ENCODE data around the gene VTI1A. TPM values are rescaled to one million over a fixed set of nuclear protein-coding genes. Genes with fewer than 3 reads are reported as not detected.

The VTI1A gene
- total RNA-seq, 1 donor from 2014 or later, result 21.1 TPM

DNA sequence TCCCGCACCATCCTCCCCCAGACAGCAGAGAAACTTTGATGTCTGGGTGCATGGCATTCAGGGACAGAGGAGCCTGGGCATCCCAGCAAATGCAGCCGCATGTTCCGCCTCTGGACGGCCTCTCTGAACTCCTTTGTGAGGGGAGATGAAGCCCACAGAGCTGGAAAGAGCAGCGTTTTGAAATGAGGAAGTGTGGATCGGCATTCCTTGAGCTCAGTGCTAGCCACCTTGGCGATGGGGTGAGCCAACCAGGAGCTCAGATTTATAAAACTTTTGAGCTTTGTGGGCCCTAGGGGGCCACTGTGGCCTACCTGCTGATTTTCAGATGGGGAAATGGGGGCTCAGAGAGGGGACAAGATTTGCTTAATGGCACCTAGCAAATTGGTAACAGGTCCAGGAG is 376.6 kb downstream of the VTI1A start:
- DNase-seq (ENCODE audit: low read depth, low spot score), result no peak

DNA sequence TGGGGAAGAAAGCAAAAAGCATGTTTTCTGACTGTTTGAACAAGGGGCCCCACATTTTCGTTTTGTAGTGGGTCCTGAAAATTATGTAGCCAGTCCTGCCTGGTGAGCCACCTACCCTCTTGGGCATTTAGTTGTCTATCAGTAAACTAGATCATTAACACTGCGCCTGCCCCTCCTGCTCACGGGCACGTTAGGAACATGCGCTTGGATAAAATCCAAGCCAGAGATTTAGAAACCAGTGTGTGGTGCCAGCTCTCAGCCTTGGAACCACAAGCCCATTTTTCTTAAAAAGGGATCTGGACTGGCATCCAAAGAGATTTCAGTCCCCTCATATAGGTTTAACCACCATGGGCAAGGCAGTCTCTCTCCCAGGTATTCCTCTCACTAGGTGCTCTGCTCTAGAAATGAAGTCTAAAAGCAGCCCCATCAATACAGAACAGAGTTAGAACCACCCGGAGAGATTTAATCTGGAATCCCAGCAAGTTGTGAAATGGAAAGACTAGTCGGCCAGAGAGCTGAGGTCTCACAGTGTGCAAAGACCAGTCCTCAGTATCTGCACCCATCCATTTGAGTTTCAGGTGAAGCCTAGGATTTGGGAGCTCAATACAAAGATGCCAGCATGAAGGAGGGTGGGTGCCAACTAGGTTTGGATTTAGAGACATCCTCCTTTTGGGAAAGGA is 379.1 kb downstream of the VTI1A start:
- DNase-seq (ENCODE audit: low read depth, low spot score), result no peak

DNA sequence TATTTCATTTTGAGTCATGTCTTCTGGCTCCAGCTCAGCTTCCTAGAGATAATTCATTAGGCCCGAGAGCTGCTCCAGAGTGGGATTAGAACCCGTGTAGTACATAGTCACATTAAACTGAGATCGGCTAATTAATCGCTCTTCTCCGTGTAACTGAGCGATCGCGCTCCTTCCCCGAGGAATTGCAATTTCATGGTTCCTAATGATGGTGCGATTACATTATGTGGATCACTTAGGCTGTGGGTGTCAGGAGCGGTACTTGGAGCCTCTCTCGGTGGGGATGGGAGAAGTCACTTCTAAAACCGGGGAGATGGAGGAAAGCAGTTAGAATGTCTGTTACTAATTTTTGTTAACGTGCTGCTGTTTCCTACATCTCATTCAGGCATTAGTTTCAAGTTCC is 380.1 kb downstream of the VTI1A start:
- no peak for DNase-seq (ENCODE audit: low read depth, low spot score)

DNA sequence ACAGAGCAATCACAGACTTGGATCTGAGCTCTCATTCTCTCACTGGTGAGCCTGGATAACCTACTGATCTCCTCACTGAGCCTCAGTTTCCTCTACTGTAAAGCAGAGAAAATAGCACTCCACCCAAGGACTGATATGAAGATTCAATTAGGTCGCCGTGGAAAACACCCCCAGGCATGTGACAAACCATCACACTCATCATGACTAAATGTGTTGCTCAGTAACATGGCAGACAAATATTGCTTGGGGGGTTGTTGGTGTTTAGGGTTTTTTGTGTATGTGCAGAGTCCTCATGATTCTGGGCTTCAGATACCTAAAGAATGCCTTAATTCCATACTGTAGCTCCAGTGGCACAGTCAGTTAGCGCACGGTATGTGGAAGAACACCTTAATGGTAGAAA is 380.9 kb downstream of the VTI1A start:
- DNase-seq (ENCODE audit: low read depth, low spot score), result no peak

DNA sequence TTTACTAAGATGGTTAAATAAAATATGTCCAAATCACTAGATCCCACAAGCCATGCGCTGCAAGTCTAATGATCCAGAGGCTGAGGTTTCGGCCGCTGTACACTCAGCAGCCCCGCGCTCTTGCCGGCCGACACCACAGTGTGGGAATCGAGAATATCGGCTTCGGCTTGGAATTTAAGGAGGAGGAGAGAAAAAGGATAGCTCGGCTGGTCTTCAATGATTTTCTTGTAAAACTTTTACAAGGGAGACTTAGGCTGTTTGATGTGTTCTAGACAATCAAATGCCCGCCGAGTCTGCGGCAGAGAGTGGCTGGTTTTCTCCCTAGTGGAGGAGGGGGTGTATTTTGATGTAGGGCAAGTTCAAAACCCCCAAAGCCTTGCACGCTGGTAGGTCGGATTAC is 384.8 kb downstream of the VTI1A start:
- DNase-seq (ENCODE audit: low read depth, low spot score), result no peak

DNA sequence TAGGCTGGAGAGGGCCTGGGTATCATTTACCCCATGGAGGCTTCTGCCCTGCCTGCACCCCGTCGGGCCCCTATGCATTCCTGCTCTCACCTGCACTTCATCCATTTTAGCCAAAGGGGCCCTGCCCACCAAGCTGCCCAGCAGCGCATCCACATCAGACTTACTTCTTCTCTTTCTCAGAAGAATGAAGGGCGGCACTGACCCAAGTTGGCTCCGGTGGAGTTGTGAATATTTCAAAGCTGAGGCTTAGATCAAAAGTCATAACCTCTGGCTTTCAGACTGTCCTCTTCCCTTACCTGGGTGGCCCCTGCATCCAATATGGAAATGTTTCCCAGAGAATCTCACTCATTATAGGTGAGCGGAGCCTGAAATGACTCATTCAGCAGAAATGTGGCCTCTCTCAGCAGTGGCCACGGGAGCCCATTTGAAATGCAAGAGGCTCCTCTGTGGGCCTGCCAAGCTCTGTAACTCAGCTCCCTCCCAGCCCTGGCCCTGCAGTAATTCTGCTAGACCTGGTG is 385.4 kb downstream of the VTI1A start:
- no peak for DNase-seq (ENCODE audit: low read depth, low spot score)

DNA sequence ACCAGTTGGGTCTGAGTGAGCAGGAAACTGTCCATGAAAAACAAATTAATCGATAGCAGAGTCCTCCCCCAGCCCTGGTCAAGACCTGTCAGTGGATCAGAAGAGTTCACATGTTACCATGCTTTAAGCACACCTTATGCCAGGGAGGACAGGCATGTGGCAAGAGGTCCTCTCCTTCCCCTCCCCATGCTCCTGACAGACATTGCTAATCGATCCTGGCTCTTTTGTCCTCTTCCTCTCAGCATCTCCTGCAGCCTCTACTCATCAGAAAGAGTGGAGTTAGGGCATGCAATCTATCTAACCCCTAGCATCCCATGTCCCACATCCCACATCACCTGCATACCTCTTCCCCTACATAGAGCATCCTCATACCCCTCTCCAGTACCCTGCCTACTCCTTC is 385.9 kb downstream of the VTI1A start:
- DNase-seq (ENCODE audit: low read depth, low spot score), result no peak

DNA sequence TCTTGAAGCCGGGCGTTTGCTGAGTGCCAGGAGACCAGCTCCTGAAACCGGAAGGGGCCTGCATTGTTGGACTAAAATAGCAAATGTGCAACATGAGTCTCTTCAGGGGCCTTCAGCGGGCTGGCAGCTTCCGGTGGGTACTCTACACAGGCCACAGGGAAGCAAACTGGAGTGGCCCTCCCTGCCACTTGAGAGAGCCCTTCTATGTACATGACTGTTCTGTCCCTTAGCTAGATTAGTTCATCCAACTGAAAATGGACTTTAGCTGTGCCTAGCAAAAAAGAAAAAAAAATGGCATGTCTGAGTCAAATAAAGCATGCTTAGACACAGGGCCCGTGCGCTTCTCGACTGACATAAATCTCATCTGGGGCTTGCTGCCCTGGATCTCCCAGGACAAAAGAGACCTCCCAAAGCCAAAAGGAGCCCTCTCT is 387.8 kb downstream of the VTI1A start:
- no peak for DNase-seq (ENCODE audit: low read depth, low spot score)

DNA sequence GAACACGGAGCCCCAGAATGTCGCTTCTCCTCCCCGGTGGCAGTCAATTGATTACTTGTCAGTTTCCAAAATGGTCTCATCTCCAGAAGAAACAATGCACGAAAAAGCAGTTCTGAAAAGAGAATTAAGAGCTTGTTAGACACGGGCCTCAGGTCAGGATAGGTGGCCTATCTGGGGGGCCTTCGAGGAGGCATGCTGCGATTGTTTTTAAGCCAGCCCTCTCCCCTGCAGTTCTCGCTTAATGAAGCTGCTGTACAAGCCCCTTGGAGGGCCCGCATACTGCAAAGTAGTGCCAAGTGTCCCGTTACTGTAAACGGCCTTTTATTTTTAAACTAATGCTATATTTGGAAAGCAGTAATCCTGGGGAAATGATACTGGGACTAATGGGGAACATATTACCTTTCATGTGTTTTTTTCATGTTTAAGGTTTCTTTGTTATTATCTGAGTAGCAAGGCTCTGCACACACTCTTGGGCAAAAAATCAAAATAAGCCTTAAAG is 388.3 kb downstream of the VTI1A start:
- no peak for DNase-seq (ENCODE audit: low read depth, low spot score)

DNA sequence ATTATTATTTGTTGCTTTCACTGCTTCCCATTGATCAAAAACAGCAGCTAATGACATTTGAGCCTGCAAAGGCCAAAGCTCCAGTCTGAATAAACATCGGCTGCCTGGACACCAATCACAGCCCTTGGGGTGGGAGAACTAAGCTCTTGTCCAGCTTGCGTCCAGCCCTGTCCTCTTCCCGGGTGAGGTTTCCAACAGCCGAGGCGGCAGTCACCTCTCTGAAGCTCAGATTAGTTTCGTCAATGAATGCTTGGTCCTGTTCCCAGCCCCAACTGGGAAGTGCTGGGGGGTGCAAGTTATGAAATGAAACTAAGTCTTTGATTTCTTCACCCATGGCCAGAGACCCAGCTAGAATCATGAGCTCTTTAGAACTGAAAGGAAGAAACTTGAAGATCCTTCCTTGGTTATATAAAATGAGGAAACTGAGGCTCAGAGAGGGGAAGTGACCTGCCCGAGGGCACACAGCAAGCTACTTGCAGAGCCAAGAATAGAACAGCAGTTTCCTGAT is 389.0 kb downstream of the VTI1A start:
- no peak for DNase-seq (ENCODE audit: low read depth, low spot score)

DNA sequence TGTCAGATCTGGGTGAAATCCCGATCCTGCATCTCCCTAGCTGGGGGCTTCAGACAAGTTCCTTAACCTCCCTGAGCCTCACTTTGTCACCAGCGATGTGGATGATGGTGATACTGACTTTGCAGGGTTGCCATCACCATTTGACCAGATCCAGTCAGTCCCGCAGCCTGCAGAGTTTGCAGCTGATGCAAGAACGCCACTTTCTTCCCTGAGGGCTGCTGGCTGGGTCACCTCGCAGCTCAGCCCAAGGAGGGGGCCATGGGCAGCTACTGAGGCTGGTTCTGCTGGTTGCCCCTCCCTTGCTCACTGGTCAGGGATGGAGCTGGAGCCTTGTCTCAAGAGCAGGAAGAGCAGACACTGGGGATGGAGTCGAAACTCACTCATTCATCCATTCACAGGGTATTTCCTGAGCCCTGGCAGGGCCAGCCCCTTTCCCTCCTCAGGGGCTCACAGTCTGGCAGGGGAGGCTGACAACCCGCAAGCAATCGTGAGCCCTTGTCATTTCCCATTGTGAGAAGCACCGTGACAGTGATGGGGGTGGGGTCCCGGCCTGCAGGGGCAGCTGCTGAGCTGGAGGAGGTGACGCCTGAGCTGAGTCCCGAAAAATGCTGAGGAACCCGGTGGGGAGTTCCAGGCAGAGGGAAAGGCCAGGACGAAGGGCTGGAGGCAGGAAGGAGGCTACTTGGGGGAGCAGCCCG is 391.9 kb downstream of the VTI1A start:
- no peak for DNase-seq (ENCODE audit: low read depth, low spot score)

DNA sequence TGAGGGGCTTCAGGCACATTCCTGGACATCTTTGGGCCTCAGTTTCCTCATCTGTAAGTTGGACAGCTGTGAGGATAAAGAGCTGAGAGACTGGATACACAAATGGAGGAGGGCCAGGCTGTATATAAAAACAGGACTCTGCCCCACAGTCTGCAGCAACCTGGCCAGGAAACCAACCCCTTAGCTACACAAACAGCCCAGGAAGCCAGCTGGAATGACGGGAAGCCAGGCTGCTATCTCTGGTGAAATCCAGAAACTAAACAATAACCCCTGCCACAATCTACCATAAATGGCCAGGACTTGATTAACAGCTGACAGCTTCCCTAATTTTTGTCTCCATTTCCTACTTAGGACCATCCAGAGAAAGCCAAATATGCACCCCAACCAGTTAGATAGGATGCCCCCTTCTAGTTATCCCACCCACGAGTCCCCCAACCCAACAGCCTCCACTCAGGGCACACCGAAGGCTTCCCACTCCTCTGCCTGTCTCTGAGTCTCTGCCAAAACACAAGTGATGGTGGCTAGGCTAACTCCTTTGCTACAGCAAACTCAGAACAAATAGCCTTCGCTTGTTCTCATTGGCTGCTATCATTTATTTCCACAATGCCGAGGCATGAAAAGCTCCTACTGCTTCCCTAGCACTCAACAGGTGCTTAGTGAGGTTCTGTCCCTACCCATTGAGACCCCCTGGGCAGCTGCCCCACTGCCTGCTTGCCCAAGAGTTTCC is 393.1 kb downstream of the VTI1A start:
- no peak for DNase-seq (ENCODE audit: low read depth, low spot score)

DNA sequence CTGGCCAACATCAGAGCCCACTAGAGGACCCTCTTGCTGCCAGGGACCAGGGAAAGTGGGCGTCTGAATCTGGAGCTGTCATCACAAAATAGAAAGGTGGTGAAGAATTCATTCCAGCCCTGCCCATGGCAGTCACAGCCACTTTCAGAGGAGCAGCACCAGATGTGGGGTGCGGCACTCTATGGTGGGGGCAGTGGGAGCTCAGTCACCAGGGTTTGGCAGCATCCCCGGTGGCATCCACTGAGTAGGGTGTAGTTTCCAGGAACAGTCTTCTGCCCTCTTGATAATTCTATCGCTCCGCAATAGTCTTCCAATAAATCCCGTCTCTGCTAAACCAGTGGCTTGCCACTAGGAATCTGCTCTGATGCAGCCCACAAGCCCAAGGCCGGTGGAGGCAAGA is 394.5 kb downstream of the VTI1A start:
- no peak for DNase-seq (ENCODE audit: low read depth, low spot score)

DNA sequence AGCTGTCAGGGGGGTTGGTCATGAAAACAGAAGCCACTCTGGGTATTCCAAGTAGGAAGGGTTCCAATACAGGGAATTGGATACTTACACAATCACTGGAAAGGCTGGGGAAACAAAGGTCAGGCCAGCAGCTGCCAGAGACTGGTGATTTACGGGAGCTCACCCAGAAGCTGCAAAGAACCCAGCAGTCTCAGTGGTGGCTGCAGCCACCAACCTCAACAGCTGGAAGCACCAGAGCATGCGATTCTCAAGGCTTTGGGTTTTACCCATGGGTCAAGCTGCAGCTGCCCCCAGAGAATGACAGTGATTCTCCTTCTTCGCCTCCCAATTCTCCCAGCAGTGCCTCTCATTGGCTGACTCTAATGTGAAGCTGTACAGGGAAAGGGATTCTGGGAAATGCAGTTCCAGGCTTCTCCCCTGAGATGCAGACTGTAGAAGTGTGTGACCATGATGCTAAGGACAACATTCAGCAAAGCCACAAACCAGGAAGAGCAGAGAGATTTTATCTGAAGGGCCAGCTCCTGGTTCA is 395.9 kb downstream of the VTI1A start:
- DNase-seq (ENCODE audit: low read depth, low spot score), result no peak

DNA sequence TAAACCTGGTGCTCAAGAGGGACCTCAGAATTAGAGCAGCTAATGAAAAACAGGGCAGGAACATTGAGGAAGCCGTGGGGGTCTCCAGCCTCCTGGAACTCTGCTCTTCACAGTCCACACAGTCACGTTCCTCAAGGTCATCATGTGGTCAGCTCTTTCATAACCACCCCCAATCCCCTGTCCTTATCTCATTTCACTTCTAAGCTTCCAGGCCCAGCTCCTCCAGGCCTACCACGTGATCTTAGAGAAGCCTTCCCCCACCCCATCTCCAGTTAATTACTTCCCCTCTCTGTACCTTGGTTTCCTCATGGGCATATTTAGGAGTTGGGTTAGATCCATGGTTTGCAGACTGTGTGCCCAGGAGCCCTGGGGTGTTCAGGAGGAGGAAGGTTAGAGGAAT is 396.6 kb downstream of the VTI1A start:
- DNase-seq (ENCODE audit: low read depth, low spot score), result no peak

DNA sequence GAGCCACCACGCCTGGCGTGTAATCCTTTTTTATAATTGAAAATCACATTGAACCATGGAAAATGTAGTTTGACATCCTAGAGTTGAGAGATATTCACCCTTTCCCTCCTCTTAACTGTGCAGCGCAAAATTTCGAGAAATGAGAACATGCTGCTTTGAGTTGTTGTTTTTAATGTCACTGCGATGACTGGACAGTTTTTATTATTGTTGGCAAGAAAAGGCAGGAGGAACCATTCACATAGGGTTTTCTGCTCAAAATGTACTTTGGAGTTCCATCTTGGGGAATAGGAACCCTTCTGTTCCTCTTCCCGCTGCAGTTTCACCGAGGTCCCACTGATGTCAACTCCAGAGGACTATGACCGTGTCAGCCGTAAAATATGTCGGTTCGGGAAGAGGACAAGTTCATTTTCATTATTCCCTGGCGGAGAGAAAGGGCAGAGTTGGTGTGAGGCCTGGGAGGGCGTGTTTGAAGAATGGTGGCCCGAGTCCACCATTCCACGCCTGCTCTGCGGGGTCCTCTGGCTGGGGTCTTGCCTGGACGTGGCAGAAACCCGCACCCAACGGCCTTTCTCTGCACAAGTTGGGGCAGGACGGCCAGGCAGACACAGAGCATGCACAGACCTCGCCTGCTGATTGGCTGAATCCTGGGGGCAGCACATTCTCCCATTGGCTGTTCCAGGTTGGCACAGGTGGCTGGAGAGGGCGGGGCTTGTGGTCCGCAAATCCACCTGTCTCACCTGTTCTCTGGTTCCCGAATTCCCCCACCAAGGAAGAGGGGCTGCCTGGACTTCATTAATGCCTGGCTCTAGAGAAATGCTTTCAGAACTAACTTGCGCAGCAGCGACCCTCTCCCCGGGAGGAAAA is 397.9 kb downstream of the VTI1A start:
- no peak for DNase-seq (ENCODE audit: low read depth, low spot score)

DNA sequence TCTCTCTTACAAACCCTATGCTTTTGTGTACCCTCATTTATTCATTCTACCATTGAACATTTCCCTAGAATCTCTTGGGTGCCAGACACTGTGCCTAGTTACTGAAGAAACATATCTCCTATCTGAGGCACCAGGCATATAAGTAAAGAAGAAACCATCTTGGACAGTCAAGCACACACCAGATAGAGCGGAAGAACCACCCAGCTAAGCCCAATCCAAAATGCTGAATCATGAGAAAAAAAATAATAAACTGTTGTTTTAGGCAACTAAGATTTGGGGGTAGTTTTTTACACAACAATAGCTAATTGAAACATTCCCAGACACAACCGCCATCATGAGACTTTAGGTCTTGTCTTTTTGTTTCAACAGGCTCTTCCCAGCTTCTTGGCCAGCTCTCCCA is 400.8 kb downstream of the VTI1A start:
- no peak for DNase-seq (ENCODE audit: low read depth, low spot score)

DNA sequence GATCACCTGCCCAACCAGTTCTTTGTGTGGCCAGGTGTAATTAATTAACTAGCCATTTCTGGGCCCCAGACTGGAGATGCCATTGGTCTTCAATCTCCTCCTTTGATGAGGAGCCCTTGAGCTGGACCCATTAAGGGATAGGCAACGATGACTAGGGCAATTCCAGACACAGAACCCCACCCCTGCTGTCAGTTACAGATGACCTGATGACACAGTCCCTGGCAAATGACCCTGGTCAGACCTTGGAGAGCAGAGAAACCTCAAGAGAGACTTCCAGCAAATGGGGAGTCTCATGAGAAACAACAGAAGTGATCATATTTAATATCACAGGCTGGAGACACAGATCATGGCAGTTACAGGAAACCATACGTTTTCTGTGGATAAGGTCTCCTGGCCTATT is 401.2 kb downstream of the VTI1A start:
- DNase-seq (ENCODE audit: low read depth, low spot score), result no peak

DNA sequence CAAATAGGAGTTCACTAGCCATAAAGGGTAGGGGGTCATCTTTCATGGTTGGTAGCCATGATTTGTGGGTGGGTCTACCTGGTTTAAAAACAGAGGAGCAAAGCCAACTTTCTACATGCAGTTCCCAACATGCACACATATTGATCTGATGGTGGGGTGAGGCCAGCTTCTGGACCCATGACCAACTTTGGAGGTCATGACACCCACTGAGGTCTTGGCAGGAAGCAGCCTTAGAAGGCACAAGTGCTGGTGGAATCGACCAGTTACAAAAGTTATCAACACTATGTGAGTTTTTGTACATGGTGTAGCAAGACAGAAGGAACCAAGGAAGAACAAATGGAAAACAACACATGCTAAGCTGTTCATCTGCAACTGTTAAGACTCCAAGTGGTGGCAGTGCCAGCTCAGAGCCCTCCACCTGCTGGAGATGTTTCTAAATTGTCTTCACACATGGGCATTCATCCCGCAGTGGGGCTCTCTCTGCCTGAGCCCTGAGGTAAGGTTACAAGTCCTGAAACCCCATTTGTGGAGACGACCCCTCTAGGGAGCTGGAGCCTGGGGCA is 401.9 kb downstream of the VTI1A start:
- no peak for DNase-seq (ENCODE audit: low read depth, low spot score)

DNA sequence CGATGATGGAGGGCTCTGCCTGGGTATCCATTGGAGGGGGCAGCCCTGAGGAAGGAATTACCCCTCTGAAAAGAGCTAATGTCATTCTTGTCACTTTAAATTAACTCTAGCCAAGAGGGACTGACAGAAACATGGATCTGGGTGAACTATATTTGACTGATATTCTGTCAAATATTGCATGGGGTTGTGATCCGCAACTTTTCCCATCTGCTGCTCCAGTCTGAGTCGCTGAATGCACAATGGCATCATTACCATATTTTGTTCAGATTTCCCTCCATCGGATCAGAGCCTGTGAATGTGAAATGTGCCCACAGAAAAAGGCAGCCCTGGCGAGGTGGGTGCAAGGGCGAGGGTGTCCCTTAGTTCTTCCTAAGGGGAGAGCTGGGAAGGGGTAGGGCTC is 402.5 kb downstream of the VTI1A start:
- no peak for DNase-seq (ENCODE audit: low read depth, low spot score)

Data from pulmonary artery endothelial cell (primary cell).